ENCODE results near the gene SELENOW. TPM values are rescaled to one million over a fixed set of nuclear protein-coding genes. Genes with fewer than 3 reads are reported as not detected.
A peak's percentile ranks its signal among the peaks of the same experiment; 100 is the strongest.
"Not testable (repeated sequence)": the region's sequence is repeated elsewhere in the genome, so short reads cannot be mapped to it uniquely, and the experiment has no call there.

SELENOW gene
- 100 to 1,000 TPM; 150 to 674 (median 235) TPM for polyA plus RNA-seq

GRCh38 chr19:47778049-47778953 is at the start of gene SELENOW:
Gene SELENOW (plus strand): TSS chr19:47778703. CDS start chr19:47778786, 83 bp downstream.
- H3K27ac ChIP-seq (ENCODE audit: low read depth, low read length): peak within 1 kb of the TSS; percentile 92
- WGBS, 3 donors: 1% methylated on average over 54 to 65 of the region's 65 CpGs

DNA sequence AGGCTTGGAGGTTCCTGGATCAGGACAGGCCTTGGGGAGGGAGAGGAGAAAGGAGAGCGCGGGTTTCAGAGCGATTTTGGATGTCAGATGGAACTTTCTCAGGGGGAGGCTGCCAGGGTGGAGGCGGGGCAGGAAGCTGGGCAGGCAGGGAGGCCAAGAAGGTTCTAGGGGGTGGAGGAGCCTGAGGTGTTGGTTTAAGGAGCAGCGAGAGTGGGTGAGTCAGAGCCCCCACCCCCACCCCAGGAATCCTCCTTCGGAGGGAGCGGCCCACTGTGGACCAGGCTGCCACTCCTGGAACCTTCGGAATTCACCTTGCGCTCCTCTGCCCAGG is 49.1 kb upstream of the SELENOW start:
- 6 to 10% (median 6%) methylated on average over 8 to 9 of the region's 9 CpGs for WGBS, 3 donors
- peak overlapping the region; percentile 9 for H3K27ac ChIP-seq (ENCODE audit: low read depth, low read length)

- H3K27ac ChIP-seq (ENCODE audit: low read depth, low read length): peak overlapping the region; percentile 9
- WGBS, 3 donors: 20 to 29% (median 28%) methylated on average over 28 to 30 of the region's 30 CpGs
Measured at GRCh38 chr19:47729799-47730520, 48.5 kb upstream of the SELENOW start.

DNA sequence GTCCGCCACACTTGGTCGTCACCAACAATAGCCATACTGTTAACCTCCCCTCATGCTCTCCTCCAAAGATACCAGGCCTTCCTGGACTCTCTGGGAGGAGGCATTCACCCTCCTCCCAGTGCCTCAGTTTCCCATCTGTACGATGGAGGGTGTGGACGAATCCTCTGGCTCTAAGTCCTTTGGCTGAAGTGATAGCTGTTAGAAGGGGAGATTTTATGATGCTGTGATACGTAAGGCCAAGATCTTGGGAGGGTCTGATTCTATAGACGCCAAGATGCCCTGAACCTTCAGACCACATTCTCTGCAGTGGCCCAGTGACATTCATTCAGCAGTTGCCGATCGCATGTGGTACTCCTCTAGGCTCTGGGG is 48.0 kb upstream of the SELENOW start:
- H3K27ac ChIP-seq (ENCODE audit: low read depth, low read length): no peak overlapping the region
- WGBS, 3 donors: 78 to 86% (median 79%) methylated on average over 8 of the region's 8 CpGs

DNA sequence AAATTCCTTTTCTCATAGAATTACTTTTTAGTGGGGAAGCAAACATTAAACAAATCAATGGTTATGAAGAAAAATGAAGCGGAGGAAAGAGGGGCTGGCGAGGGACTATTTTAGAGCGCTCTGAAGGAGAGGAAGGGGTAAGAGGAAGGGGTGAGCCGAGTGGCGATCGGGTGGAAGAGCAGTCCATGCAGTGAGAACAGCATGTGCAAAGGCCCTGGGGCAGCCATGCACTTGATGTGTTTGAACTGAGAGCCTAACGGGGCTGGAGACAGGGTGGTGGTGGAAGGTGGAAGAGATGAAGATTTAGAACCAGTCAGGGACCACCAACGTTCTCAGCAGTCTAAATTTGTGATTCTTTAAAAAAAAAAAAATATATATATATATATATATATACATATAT is 47.6 kb upstream of the SELENOW start:
- H3K27ac ChIP-seq (ENCODE audit: low read depth, low read length): no peak overlapping the region
- 87 to 95% (median 94%) methylated on average over 8 of the region's 8 CpGs for WGBS, 3 donors

DNA sequence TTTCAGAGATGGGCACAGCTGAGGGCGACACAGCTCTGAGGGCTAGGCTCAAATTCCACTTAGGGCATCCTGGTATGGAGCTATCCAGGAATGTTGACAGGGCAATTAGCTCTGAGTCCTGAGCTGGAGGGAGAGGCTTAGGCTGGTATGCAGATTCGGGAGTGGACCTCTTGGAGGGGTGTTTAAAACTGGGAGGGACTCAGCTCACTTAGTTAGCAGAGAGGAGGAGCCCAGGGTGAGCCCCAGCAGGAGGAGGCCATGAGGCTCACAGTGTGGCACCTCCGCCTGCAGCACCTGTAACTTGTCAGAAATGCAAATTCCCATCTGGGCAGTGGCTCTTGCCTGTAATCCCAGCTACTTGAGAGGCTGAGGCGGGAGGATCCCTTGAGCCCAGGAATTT is 43.4 kb upstream of the SELENOW start:
- WGBS, 3 donors: 82 to 87% (median 86%) methylated on average over 4 of the region's 4 CpGs
- no peak overlapping the region for H3K27ac ChIP-seq (ENCODE audit: low read depth, low read length)

DNA sequence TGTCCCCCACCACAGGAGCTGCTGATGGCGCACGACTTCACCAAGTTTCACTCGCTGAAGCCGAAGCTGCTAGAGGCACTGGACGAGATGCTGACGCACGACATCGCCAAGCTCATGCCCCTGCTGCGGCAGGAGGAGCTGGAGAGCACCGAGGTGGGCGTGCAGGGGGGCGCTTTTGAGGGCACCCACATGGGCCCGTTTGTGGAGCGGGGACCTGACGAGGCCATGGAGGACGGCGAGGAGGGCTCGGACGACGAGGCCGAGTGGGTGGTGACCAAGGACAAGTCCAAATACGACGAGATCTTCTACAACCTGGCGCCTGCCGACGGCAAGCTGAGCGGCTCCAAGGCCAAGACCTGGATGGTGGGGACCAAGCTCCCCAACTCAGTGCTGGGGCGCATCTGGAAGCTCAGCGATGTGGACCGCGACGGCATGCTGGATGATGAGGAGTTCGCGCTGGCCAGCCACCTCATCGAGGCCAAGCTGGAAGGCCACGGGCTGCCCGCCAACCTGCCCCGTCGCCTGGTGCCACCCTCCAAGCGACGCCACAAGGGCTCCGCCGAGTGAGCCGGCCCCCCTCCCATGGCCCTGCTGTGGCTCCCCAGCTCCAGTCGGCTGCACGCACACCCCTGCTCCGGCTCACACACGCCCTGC is 37.5 kb upstream of the SELENOW start:
- WGBS, 3 donors: 89 to 92% (median 90%) methylated on average over 43 to 48 of the region's 48 CpGs
- H3K27ac ChIP-seq (ENCODE audit: low read depth, low read length): no peak overlapping the region

DNA sequence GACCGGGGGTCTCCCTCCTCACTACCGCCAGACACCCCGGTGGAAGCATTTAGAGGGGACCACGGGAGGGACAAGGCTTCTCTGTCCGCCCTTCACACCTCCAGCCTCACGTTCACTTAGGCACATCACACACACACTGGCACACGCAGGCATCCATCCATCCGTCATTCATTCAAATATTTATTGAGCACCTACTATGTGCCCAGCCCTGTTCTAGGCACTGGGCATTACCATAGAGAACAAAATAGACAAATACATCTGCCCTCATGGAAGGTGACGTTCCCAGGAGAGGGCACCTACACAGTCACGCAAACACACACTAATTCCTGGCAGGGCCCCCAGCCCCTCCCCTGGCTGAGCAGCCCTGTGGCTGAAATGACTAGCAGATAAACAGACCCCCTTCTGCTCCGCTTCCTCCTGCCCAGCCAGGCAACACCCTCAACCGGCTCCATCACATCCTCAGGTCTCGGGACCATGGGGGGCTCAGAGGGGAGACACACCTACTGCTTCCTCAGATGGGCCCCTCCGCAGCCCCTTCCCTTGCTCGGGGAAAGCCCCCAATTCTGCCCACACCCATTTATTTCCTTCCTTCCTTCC is 36.9 kb upstream of the SELENOW start:
- H3K27ac ChIP-seq (ENCODE audit: low read depth, low read length): no peak overlapping the region
- 72 to 83% (median 76%) methylated on average over 15 of the region's 15 CpGs for WGBS, 3 donors

DNA sequence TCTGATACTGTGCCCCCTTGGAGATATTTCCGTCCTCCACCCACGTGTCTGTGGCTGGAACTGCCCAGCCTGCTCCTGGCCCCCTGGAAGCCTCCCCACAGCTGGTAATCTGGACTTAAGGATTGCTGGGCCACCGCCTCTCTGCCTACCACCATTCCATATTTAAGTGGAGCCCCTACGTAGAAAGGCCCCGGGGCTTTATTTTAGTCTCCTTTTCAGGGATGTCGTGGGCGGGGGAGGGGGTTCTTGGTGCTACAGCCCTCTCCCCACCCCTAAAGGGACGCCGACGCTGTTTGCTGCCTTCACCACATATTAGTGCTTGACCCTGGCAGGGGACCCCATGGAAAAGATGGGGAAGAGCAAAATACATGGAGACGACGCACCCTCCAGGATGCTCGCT is 35.9 kb upstream of the SELENOW start:
- 34 to 52% (median 44%) methylated on average over 13 of the region's 13 CpGs for WGBS, 3 donors
- H3K27ac ChIP-seq (ENCODE audit: low read depth, low read length): peak overlapping the region; percentile 38

- WGBS, 3 donors: 3 to 5% (median 5%) methylated on average over 49 to 53 of the region's 53 CpGs
- no peak within 1 kb of the TSS for H3K27ac ChIP-seq (ENCODE audit: low read depth, low read length)
Measured at GRCh38 chr19:47745010-47745901, 33.2 kb upstream of the SELENOW start, which contains the start of gene NOP53. Gene NOP53 (plus strand): TSS chr19:47745546. CDS start chr19:47745560, 14 bp downstream.

- WGBS, 3 donors: 56 to 70% (median 68%) methylated on average over 16 to 17 of the region's 17 CpGs
- H3K27ac ChIP-seq (ENCODE audit: low read depth, low read length): not testable (repeated sequence)
Measured at GRCh38 chr19:47746129-47746528, 32.4 kb upstream of the SELENOW start.

GRCh38 chr19:47749326-47749725 is 29.2 kb upstream of the SELENOW start:
- no peak overlapping the region for H3K27ac ChIP-seq (ENCODE audit: low read depth, low read length)
- 77 to 89% (median 84%) methylated on average over 3 of the region's 3 CpGs for WGBS, 3 donors

DNA sequence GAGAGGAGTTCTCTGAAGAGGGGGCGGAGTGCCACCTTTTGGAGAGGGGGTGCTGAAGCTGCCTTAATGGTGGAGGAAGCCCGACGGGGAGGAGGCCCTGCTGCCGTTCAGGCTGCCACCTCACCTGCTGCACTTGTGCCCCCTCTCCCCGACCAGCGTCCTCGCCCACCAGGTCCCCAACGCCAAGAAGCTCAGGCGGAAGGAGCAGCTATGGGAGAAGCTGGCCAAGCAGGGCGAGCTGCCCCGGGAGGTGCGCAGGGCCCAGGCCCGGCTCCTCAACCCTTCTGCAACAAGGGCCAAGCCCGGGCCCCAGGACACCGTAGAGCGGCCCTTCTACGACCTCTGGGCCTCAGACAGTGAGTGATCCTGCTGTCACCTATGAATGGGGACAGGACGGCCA is 27.8 kb upstream of the SELENOW start:
- 92 to 95% (median 94%) methylated on average over 17 to 18 of the region's 18 CpGs for WGBS, 3 donors
- no peak overlapping the region for H3K27ac ChIP-seq (ENCODE audit: low read depth, low read length)

GRCh38 chr19:47752440-47753211 is 25.9 kb upstream of the SELENOW start:
- no peak overlapping the region for H3K27ac ChIP-seq (ENCODE audit: low read depth, low read length)
- WGBS, 3 donors: 84 to 90% (median 87%) methylated on average over 27 of the region's 27 CpGs

DNA sequence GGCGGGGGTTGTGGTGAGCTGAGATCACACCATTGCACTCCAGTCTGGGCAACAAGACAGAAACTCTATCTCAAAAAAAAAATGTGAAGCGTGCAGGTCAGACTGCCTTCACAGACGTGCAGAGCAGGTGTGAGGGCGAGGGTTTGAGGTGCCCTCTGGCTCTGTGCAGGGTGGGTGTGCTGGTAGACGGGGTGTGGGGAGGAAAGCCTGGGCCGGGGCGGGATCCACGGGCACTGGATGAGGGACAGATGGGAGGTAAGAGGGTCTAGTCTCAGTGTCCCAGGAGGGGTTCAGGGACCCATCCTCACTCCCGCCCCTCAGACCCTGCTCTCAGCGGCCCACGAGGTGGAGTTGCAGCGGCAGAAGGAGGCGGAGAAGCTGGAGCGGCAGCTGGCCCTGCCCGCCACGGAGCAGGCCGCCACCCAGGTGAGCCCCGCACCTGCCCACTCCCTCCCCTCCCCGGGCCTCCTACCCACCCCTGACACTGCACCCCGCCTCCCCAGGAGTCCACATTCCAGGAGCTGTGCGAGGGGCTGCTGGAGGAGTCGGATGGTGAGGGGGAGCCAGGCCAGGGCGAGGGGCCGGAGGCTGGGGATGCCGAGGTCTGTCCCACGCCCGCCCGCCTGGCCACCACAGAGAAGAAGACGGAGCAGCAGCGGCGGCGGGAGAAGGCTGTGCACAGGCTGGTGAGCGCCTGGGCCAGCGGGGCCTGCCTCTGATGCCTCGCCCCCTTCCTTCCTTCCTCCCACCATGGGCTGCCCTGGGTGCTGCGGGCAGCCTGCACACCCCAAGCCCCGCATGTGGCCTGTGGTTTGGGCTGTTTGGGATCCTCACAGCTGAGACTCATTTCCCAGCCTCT is 24.1 kb upstream of the SELENOW start:
- 89 to 91% (median 90%) methylated on average over 27 to 37 of the region's 37 CpGs for WGBS, 3 donors
- no peak overlapping the region for H3K27ac ChIP-seq (ENCODE audit: low read depth, low read length)

DNA sequence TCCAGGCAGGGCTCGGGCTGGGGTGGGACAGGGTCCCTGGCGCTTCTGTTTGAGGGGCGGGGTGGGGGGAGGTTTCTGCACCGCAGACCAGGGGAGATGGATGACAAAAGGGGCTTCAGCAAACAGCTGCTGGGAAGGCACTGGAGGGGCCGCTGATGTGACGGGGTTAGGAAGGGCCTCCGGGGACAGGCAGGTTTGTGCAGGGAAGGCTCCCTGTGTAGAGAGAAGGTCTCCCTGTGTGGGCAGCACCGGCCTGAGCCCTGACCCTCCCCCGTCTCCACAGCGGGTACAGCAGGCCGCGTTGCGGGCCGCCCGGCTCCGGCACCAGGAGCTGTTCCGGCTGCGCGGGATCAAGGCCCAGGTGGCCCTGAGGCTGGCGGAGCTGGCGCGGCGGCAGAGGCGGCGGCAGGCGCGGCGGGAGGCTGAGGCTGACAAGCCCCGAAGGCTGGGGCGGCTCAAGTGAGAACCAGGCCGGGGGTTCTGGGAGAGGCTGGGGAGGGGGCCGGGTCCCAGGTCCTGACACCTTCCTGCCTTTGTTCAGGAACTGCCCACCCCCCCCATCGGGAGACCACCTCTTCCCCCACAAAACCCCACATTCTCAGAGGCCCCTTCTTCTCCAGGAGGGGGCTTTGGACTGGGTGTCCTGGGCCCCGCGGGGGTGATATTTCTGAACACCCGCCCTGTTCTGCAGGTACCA is 23.3 kb upstream of the SELENOW start:
- no peak overlapping the region for H3K27ac ChIP-seq (ENCODE audit: low read depth, low read length)
- WGBS, 3 donors: 89 to 96% (median 89%) methylated on average over 30 to 36 of the region's 36 CpGs
